Measurements from ENCODE around the gene LRRTM4. TPM values are rescaled to one million over a fixed set of nuclear protein-coding genes. Genes with fewer than 3 reads are reported as not detected.

LRRTM4 gene
- total RNA-seq, 6 donors from 2014 or later: 0.29 to 0.61 TPM; not detected in 4

Small RNA genes within 50 kb of the gene (small RNA-seq; reads per million reads assigned to genes)
- gene RNA5SP98: 0 to 0.33 (median 0) reads per million in 4 donors

Data from upper lobe of left lung (tissue), 6 donors.